Body of pancreas (tissue), 4 donors: ENCODE data around the gene GPLD1. TPM values are rescaled to one million over a fixed set of nuclear protein-coding genes. Genes with fewer than 3 reads are reported as not detected.

Experiments
- ATAC-seq: fragments of 150-250 bp; one replicate; pipeline ENCODE4 v1.9.1; 2016
- DNase-seq, 4 donors: peaks; one replicate each; pipeline ENCODE4 v3.0.0-alpha.2; 2019
- H3K27ac ChIP-seq, 4 donors: fragments of 200-600 bp; sonication (generic); 1 replicate in 3 of 4; 2 replicates in 1 of 4; pipeline versions ENCODE4 v1.5.1 to v1.6.1; 2016 to 2019; ENCODE audit warnings: mild to moderate bottlenecking in 1 of 4, mixed read lengths in 1 of 4, moderate library complexity in 1 of 4
- H3K27me3 ChIP-seq, 2 donors: fragments of 200-600 bp; sonication (generic); one replicate each; pipeline ENCODE4 v1.6.0; 2016; ENCODE audit warnings: mild to moderate bottlenecking in 1 of 2
- H3K36me3 ChIP-seq, 2 donors: fragments of 200-600 bp; sonication (generic); replicated peaks in 1 of 2; 2 replicates each; pipeline ENCODE4 v1.5.1; 2016; ENCODE audit warnings: low read depth in 2 of 2; ENCODE audit not compliant: insufficient read depth in 1 of 2
- H3K4me1 ChIP-seq: fragments of 200-600 bp; sonication (generic); one replicate; pipeline ENCODE4 v1.6.0; 2016
- H3K4me3 ChIP-seq, 2 donors: fragments of 200-600 bp; sonication (generic); 1 replicate in 1 of 2; 2 replicates in 1 of 2; pipeline ENCODE4 v1.5.1; 2016 to 2019
- H3K9me3 ChIP-seq, 3 donors: fragments of 200-600 bp; sonication (generic); 1 replicate in 2 of 3; 2 replicates in 1 of 3; pipeline ENCODE4 v1.5.1; 2016
- POLR2A ChIP-seq, 3 donors: fragments of 450-650 bp; IDR thresholded peaks; one replicate each; pipeline ENCODE4 v1.6.1; 2016; ENCODE audit warnings: antibody characterized with exemption in 3 of 3, mild to moderate bottlenecking in 2 of 3
- WGBS, 2 donors: methylation state at CpG; one replicate each; pipeline ENCODE4 v1.1.5; 2017; 5-methylcytosine and 5-hydroxymethylcytosine counted together
- intact Hi-C: fragments of 100-400 bp; cut with DNase I; formaldehyde crosslinking; loops from one replicate; pipeline ENCODE4 v1.15.1; 2023
- total RNA-seq, 2 donors: library from RNA; depleted of rRNA; stranded (reverse); fragments of >200 nt; gene quantifications; one replicate each; pipeline ENCODE4 v1.1.0, GENCODE V29; 2016
- TF ChIP-seq, protein P1 (sequence below), 7 experiments: fragments of 450-650 bp in 4 of 7; fragments of 200-600 bp in 3 of 7; sonication (generic) in 3 of 7; IDR thresholded peaks; one replicate each; pipeline ENCODE4 v1.5.1; 2016 to 2019; ENCODE audit warnings: antibody characterized with exemption in 7 of 7

The GPLD1 gene
- total RNA-seq, 2 donors from 2014 or later: 0.66 to 2.6 TPM

DNA sequence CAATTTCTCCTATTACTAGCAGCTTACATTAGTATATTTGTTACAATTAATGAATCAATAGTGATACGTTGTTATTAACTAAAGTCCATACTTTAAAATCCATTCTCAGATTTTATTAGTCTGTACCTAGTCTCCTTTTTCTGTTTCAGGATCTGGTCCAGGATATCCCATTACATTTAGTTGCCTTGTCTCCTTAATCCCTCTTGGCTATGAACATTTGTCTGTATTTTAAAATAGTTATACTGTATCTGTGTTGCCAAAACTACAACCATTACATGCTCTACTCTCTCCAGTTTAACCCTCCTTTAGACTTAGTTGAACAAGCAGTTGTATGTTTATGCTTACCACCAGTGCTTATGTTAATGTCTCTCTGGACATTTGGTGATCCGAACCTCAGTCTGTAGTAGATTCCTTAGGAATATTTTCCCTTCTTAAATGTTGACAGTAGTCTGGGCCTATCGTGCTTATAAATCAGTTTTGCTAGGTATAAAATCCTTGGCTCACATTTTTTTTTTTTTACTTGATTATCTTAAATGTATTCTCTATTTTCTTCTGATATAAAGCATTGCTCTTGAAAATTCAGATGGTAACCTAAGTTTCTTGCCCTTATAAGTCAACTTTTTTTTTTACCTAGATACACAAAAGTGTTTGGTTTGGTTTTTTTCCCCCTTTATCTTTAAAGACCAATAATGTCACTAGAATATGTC lies 17.6 kb upstream of the GPLD1 start:
- WGBS, 2 donors: 90 to 92% methylated on average over 3 of the region's 3 CpGs
- ATAC-seq (no peak), DNase-seq (no peak)
- no peak overlapping the region for H3K27ac ChIP-seq
- no peaks in the 10 kb centered on the region for H3K27me3 ChIP-seq
- H3K9me3 ChIP-seq: no peaks in the 10 kb centered on the region
- H3K36me3 ChIP-seq: no peaks in the 10 kb centered on the region
- no peak overlapping the region for H3K4me3 ChIP-seq
- TF ChIP-seq, protein P1, sequence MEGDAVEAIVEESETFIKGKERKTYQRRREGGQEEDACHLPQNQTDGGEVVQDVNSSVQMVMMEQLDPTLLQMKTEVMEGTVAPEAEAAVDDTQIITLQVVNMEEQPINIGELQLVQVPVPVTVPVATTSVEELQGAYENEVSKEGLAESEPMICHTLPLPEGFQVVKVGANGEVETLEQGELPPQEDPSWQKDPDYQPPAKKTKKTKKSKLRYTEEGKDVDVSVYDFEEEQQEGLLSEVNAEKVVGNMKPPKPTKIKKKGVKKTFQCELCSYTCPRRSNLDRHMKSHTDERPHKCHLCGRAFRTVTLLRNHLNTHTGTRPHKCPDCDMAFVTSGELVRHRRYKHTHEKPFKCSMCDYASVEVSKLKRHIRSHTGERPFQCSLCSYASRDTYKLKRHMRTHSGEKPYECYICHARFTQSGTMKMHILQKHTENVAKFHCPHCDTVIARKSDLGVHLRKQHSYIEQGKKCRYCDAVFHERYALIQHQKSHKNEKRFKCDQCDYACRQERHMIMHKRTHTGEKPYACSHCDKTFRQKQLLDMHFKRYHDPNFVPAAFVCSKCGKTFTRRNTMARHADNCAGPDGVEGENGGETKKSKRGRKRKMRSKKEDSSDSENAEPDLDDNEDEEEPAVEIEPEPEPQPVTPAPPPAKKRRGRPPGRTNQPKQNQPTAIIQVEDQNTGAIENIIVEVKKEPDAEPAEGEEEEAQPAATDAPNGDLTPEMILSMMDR (IDR thresholded peaks at IDR 0.05): no peak
- no peak for TF ChIP-seq POLR2A (IDR thresholded peaks at IDR 0.05)
- intact Hi-C loops: no loop called here
- H3K4me1 ChIP-seq: no peaks in the 10 kb centered on the region

DNA sequence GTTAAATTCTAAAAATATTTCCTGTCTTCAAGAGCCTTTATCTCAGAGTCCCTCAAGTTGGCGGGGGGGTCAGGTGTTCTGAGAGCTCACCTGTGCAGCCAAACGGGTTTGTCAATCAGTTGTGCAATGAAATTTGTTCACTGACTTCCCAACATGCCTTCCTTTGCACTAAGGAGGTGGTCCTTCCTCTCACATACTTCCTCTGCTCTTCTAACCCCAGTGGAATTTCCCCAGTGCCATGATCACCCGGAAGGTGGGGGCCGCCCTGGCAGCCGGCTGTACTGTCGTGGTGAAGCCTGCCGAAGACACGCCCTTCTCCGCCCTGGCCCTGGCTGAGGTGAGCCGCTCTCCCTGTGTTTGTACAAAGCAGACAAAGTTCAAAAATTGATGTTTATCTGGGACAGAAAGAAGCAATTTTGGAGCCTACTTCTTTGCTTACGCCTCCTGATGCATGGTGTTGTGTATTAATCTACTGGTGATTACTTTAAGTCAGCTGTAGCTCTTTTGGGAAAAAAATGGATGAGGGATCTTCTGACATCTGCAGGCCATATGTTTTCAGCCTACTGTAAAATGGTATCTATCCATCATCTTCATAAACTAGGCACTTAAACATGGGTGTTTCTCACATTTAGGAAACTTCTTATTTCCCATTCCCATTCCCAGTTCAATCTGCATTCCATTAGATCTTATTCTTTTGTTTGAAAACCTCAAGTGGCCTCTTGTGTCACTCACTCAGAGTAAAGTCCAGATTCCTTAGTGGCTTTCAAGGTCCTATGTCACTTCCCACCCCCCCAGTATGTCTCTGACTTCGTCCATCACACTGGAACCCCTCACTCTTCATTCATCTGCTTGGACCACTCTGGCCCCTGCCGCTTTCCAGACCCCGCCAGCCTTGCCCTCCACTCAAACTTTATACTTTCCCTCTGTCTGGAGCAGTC lies 15.5 kb upstream of the GPLD1 start:
- no peak for DNase-seq
- Histone ChIP-seq H3K4me3 (no peak overlapping the region), H3K36me3 (no peaks in the 10 kb centered on the region), H3K4me1 (no peaks in the 10 kb centered on the region), H3K27ac (no peak overlapping the region), H3K27me3 (no peaks in the 10 kb centered on the region), H3K9me3 (no peaks in the 10 kb centered on the region)
- no peak for ATAC-seq
- intact Hi-C loops: no loop called here
- WGBS, 2 donors: 86 to 97% methylated on average over 14 of the region's 14 CpGs
- TF ChIP-seq POLR2A (IDR thresholded peaks at IDR 0.05): no peak
- TF ChIP-seq, protein P1 (IDR thresholded peaks at IDR 0.05): no peak

DNA sequence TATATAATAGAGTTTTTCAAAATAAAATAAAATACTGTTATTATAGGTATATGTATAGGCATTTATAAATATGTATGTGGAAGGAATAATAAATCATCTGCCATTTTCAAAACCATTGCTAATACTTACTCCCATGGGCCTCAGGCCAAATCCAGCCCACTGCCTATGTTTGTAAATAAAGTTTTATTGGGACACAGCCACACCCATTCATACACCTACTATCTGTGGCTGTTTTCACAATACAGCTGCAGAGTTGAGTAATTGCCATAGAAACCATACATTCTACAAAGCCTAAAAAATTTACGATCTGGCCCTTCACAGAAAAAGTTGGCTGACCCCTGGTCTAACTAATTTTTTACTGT lies 14.9 kb upstream of the GPLD1 start:
- H3K4me1 ChIP-seq: no peaks in the 10 kb centered on the region
- H3K27me3 ChIP-seq: no peaks in the 10 kb centered on the region
- no peaks in the 10 kb centered on the region for H3K9me3 ChIP-seq
- no peak overlapping the region for H3K4me3 ChIP-seq
- 89 to 94% methylated on average over 1 of the region's 1 CpG for WGBS, 2 donors
- intact Hi-C loops: no loop called here
- H3K36me3 ChIP-seq: no peaks in the 10 kb centered on the region
- ATAC-seq (no peak), DNase-seq (no peak)
- TF ChIP-seq, protein P1 (IDR thresholded peaks at IDR 0.05): no peak
- no peak for TF ChIP-seq POLR2A (IDR thresholded peaks at IDR 0.05)
- no peak overlapping the region for H3K27ac ChIP-seq

DNA sequence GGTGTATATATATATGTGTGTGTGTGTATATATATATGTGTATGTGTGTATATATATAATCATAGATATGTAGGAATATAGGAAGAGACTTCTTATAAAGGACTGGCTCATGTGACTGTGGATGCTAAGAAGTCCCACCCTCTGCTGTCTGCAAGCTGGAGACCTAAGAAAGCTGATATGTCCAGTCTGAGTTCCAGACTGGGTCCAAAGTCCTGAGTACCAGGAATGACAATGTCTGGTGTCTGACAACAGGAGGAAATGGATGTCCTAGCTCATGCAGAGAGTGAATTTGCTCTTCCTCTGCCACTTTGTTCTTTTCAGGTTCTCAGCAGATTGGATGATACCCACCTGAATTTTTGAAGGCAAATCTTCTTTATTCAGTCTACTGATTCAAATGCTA lies 12.5 kb upstream of the GPLD1 start:
- no peak overlapping the region for H3K4me3 ChIP-seq
- H3K36me3 ChIP-seq: no peaks in the 10 kb centered on the region
- ATAC-seq (no peak), DNase-seq (no peak)
- TF ChIP-seq, protein P1 (IDR thresholded peaks at IDR 0.05): no peak
- no peak for TF ChIP-seq POLR2A (IDR thresholded peaks at IDR 0.05)
- intact Hi-C loops: no loop called here
- no peak overlapping the region for H3K27ac ChIP-seq
- no peaks in the 10 kb centered on the region for H3K4me1 ChIP-seq
- no peaks in the 10 kb centered on the region for H3K27me3 ChIP-seq
- H3K9me3 ChIP-seq: no peaks in the 10 kb centered on the region
